Sigmoid colon (tissue), 4 donors: ENCODE data around the gene SUGCT.

Source experiments
- EP300 ChIP-seq, 4 donors: sonication (generic); formaldehyde crosslinking; IDR thresholded peaks; one replicate each; pipeline ENCODE4 v1.6.1; 2017; ENCODE audit warnings: antibody characterized with exemption in 4 of 4
- POLR2A ChIP-seq, 2 donors: fragments of 450-650 bp; IDR thresholded peaks; one replicate each; pipeline ENCODE4 v1.6.1; 2016; ENCODE audit warnings: antibody characterized with exemption in 2 of 2, mild to moderate bottlenecking in 2 of 2, moderate library complexity in 2 of 2
- POLR2AphosphoS5 ChIP-seq, 4 donors: sonication (generic); formaldehyde crosslinking; IDR thresholded peaks; one replicate each; pipeline ENCODE4 v1.6.1; 2017; ENCODE audit warnings: antibody characterized with exemption in 4 of 4
- TF ChIP-seq, protein P1 (sequence below), 4 experiments: fragments of 450-650 bp in 3 of 4; fragments of 200-600 bp in 1 of 4; IDR thresholded peaks; one replicate each; pipeline ENCODE4 v1.5.1; 2016 to 2019; ENCODE audit warnings: antibody characterized with exemption in 4 of 4, mild to moderate bottlenecking in 3 of 4, moderate library complexity in 2 of 4

DNA sequence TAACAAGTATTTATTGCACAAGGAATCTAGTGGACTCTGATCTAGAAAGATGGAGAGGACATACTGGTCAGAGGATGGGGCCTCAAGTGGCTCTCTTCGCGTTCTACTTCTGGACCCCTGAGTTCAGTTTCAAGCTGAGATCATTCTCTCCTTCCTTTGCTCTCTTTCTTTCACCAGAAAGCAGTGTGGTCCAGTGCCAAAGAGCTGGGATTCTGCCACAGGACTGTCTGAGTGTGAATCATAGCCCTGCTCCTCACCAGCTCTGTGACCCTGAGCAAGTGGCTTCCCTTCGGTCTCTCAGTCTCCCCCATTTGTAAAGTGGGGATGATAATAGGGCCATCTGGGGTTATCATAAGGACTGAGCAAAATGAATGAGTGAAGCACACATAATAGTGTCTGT lies 715.2 kb downstream of the SUGCT start:
- TF ChIP-seq, protein P1, sequence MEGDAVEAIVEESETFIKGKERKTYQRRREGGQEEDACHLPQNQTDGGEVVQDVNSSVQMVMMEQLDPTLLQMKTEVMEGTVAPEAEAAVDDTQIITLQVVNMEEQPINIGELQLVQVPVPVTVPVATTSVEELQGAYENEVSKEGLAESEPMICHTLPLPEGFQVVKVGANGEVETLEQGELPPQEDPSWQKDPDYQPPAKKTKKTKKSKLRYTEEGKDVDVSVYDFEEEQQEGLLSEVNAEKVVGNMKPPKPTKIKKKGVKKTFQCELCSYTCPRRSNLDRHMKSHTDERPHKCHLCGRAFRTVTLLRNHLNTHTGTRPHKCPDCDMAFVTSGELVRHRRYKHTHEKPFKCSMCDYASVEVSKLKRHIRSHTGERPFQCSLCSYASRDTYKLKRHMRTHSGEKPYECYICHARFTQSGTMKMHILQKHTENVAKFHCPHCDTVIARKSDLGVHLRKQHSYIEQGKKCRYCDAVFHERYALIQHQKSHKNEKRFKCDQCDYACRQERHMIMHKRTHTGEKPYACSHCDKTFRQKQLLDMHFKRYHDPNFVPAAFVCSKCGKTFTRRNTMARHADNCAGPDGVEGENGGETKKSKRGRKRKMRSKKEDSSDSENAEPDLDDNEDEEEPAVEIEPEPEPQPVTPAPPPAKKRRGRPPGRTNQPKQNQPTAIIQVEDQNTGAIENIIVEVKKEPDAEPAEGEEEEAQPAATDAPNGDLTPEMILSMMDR (IDR thresholded peaks at IDR 0.05), result no peak
- TF ChIP-seq POLR2AphosphoS5 (IDR thresholded peaks at IDR 0.05) (no peak), POLR2A (IDR thresholded peaks at IDR 0.05) (no peak), EP300 (IDR thresholded peaks at IDR 0.05) (no peak)
